Superior temporal gyrus (tissue), 1 donor: ENCODE data around the gene ZNF638.
"Not testable (repeated sequence)": the region's sequence is repeated elsewhere in the genome, so short reads cannot be mapped to it uniquely, and the experiment has no call there.

Source experiments
- DNase-seq: peaks from one replicate; pipeline ENCODE4 v3.0.0-alpha.2; 2016; ENCODE audit errors: extremely low spot score

Gene ZNF638

DNA sequence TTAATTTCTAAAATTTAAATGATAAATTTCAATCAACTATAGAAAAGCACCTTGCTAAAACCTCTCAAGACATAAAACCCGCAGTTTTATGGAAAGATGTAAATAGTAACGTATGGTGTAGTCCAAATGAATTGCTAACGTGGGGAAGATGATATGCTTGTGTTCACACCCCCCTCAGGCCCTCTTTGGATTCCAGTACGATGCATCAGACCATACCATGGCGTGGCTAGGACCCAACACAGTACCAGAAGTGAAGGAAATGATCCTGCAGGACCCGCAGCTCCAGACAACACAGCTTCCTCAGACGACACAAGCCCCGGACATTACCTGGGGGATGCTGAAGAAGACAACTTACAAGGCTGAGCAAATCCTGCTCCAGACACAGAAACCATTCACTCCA is 61.6 kb downstream of the ZNF638 start:
- no peak for DNase-seq

DNA sequence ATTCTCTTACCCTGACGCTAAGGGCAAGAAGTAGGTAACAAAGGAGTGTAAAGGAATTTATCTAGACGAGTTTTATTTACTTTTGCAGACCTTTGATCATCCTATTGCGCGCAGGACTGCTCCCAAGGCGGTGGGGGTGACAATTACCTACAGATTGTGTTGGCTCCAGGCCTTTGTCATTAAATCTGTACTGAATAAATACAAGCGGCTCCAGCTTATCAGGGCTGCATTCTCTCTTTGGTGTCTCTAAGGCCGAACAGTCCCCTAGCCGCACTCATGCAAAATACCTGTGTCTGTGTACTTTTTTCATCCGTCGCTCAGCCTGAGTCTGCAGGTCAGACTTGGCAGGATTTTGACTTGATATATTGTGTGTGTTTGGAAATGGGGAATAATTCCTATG is 63.9 kb downstream of the ZNF638 start:
- DNase-seq = no peak

DNA sequence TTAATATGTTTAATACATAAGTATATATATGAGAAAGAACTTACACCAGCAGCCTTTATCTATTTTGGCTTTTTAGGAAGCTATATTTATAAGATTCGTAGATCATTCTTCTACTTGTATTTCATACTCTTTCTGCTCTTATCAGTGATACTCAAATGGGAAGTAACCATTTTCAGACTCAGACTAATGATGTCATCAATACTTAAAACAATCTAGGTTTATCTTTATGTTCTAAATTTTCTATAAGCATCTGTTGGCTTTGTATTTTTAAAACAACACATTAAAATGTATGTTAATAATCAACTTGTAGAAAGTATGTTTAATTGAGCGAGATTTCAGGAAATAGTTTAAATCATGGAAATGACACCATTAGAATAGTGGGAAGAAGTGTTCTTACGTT is 70.8 kb downstream of the ZNF638 start:
- no peak for DNase-seq

DNA sequence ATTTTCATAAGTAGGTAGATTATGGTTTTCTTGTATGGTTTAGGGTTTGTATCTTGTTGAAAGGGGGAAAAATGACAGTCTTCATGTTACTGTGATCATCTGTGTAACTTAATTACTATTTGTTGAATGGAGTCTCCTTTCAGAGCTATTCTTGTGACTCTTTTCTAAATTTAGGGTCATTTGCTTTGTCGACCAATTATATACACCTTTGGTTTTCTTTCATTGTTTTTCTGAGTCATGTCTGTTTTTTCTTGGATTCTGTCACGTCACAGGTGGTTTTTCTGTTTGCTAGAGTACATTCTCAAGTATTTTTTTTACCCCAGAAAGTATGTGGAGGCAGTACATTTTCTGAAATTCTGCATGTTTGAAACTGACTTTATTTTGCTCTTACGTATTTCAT is 78.0 kb downstream of the ZNF638 start:
- no peak for DNase-seq

DNA sequence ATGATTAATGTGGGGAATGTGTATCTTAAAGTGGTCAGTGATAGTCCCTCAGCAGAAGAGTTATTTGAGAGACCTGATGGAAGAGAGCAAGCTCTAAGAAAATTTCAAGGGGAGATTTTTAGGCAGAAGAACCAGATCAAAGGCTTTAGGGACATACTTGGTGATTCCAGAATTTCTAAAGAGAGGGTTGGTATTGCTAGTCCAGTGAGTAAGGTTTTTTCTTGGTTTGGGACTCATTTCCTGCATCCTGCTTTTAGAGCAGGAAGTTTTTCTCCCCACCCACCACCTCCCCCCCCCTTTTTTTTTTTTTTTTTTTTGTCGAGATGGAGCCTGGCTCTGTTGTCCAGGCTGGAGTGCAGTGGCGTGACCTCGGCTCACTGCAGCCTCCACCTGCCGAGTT is 79.1 kb downstream of the ZNF638 start:
- DNase-seq = no peak

DNA sequence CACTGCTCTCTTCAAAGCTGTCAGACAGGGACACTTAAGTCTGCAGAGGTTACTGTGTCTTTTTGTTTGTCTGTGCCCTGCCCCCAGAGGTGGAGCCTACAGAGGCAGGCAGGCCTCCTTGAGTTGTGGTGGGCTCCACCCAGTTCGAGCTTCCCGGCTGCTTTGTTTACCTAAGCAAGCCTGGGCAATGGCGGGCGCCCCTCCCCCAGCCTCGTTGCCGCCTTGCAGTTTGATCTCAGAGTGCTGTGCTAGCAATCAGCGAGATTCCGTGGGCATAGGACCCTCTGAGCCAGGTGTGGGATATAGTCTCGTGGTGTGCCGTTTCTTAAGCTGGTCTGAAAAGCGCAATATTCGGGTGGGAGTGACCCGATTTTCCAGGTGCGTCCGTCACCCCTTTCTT is 85.3 kb downstream of the ZNF638 start:
- DNase-seq = not testable (repeated sequence)

DNA sequence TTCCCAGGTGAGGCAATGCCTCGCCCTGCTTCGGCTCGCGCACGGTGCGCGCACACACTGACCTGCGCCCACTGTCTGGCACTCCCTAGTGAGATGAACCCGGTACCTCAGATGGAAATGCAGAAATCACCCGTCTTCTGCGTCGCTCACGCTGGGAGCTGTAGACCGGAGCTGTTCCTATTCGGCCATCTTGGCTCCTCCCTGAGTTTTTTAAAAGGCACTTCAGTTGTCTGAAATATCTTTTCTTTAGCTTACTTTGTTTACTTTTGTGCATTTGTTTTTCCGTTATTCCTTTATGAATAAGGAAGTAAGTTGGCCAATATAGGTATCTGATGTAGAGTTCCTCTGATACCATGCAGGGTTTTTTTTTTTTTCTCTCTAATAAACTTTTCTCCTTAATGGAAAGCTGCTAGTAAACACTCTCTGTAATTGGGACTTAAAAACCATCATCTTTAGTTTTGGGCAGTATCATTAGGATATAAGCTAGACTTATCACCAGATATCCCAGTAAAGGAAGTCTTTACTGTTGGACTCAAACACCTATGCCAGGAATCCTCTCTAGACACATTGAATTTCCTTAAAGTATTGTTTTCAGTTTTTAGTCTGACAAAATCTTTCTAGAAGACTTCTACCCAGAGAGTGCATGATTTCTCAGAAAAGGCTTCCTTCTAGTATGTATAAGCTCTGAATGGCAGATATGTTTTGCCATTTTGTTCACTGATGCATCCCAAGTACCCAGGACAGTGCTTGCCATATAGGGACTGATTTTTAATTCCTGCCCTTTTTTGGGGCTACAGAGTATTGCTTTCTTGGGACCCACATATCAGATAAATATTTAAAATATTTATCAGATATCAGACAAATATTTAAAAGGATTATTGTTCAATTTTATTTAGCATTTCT is 86.0 kb downstream of the ZNF638 start:
- DNase-seq = no peak

DNA sequence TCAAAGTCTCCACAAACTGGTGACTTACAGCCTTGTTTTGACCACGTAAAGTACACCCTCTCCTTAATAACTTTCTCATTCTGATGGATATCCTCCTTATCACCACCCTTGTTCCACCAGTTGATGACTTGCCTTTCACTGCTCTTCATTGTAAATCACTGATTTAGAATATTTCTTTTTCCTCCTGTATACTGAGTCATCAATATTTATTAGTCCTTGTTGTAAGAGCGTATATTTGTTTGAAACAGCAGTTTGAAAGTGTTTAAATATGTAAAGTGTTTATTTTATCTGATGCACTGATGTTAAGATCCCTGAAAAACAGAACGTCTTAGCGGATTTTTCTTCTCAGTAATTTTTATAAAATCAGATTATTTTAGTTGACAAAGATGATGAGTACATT is 87.6 kb downstream of the ZNF638 start:
- no peak for DNase-seq

DNA sequence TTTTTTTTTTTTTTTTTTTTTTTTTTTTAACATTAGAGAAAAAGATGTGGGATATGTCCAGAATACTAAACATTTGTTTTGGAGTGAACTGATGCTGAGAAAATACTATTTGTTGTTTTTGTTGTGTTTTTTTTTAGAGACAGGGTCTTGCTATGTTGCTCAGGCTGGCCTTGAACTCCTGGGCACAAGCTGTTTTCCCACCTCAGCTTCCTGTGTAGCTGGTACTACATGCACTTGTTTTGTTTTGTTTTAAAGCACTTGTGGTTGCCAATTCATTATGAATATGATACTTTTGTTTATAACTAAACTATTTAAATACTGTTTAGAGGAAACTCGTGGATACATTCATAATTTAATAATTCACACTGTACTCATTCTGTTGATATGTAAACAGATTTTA is 88.4 kb downstream of the ZNF638 start:
- DNase-seq = no peak

DNA sequence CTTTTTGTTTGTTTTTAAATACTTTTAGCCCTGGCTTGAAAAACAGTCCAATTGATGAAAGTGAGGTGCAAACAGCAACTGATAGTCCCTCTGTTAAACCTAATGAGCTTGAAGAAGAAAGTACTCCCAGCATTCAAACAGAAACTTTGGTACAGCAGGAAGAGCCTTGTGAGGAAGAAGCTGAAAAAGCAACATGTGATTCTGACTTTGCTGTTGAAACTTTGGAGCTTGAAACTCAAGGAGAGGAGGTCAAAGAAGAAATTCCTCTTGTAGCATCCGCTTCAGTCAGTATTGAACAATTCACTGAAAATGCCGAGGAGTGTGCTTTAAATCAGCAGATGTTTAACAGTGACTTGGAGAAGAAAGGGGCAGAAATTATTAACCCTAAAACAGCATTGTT is 91.2 kb downstream of the ZNF638 start:
- no peak for DNase-seq

DNA sequence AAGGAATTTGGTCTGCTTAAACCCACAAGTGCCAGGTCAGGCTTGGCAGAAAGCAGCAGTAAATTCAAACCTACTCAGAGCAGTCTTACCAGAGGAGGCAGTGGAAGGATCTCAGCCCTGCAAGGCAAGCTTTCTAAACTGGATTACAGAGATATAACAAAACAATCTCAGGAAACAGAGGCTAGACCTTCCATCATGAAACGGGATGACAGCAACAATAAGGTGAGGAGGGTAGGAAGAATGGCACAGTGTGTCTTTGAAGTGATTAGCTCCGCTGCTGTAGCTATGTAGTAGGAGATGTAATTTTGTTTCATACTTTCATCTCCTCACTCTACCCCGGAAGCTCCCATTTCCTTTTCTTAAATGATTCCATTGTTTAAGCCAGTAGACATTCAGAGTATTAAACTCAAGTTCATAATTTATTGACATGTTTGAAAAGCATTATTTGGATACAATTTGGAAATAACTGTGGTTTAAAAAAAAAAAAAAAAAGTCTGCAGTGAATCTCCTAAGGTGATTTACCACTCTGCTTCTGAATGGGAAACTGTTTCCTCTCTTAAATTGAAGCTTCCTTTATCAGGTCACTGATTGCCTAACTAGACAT is 92.3 kb downstream of the ZNF638 start:
- no peak for DNase-seq

DNA sequence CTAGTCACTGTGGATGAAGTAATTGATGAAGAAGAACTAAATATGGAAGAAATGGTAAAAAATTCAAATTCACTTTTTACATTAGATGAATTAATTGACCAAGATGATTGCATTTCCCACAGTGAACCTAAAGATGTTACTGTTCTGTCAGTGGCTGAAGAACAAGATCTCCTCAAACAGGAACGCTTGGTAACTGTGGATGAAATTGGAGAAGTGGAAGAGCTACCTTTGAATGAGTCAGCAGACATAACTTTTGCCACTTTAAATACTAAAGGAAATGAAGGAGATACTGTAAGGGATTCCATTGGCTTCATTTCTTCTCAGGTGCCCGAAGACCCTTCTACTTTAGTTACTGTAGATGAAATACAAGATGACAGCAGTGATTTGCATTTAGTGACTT is 95.1 kb downstream of the ZNF638 start:
- no peak for DNase-seq

DNA sequence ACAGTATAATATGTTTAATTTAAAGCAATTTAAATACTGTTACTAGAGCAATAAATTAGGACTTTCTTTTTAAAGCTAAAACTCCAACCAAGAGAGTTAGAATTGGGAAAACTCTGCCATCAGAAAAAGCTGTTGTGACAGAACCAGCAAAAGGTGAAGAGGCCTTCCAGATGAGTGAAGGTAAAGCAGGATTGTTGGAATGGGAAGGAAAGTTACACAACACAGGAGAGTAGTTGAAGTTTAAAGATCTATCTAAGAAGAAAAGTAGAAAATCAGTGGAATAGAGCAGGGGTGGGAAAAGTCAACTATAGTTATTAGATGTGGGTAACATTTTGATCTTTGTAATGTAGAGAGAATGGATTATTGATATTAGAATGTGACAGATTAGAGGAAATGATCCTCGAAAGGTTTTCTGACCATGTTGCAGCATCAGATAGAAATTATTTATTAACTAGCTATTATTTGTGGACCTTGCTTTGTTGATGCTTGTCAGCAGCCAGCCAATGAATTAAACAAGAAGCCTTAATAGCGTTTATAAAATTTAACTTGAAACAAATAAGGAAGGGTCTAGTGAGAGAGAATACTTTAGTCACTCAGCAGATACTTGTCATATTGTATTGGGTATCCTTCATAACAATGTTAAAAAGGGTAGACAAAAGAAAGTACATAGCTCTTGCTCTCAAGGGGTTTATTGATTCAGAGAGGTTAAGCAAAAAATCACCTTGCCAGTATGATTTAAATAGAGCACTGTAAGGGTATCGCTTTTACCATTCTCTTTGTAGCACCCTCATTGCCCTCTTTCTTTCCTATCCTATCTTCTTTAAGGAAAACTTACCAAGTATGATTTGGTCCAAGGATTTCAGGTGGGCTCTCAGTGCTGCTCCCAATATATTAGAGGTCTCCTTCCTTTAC is 97.1 kb downstream of the ZNF638 start:
- DNase-seq = no peak

DNA sequence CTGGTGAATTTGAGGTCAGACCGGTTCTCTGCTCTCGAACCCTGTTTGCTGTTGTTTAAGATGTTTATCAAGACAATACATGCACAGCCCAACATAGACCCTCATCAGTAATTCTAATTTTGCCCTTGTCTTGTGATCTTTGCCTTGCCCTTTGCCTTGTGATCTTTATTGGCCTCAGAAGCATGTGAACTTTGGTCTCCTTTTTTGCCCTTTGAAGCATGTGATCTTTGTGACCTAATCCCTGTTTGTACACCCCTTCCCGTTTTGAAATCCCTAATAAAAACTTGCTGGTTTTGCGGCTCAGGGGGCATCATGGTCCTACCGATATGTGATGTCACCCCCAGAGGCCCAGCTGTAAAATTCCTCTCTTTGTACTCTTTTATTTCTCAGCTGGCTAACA is 113.6 kb downstream of the ZNF638 start:
- not testable (repeated sequence) for DNase-seq

DNA sequence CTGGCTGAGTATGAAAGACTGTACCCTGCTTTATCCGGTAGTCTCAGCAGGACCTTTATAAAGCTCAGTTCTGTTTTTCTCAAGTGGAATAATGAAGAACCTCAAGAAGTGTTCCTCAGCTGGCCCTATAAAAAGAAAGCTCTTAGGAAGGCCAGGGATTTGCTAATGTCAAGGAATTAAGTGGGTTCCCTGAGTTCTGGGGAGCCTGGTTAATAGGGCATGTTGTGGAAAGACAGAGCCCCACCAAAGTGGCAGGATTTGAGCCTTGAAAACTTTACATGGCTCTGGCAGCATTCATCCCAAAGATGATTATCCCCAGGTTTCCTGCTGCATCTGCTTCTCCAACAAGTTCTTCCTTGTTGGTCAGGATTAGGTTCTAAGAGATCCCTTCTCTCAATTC is 114.9 kb downstream of the ZNF638 start:
- DNase-seq = no peak

DNA sequence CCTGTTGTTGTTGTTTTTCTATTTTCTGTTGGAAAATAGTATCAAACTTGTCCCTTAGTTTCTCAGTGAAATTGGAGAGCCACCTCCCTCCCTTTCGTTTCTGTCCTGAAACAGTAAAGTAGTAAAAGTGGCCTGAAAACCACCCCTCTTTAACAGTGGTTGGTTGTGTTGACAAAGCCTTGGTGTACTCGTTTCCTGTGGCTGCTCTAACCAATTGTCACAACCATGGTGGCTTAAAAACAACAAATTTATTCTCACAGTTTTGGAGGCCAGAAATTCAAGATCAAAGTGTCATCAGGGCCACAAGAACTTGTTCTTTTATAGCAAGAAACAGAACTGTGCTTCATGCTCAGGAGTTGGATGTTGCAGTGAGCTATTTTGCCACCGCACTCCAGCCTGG is 117.8 kb downstream of the ZNF638 start:
- no peak for DNase-seq

DNA sequence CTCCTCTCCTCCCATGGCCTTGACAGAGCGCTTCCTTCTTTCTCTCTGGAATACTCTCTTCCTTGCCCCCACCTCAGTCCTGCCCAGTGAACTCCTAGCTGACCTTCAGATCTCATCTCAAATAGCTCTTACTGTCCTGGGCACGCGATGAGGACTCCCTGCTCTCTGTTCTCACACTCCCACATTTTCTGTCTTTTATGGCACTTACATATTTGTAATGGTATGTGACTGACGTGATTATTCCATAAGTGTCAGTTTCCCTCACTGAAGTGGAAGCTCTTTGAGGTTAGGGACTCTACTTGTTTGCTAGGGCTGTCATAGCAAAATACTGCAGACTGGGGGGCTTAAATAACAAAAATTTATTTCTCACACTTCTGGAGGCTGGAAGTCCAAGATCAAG is 120.1 kb downstream of the ZNF638 start:
- DNase-seq = no peak

DNA sequence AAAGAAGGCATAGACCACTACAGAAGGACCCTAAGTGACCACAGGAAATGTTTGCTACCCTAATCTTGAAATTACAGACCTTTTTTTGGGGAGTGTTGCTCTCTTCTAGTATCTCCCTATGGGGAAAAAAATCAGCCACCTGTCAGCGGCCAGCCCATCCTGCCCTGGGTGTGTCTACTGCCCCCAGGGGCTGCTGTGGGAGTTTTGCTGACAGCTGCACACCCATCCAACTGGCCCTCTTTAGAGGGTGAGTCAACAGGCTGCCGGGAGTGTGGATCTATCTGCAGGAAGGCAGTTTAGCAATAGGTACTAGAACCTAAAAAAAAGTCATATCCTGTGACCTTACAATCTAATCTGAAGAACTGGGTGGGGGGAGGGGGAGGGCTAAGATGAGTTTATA is 121.0 kb downstream of the ZNF638 start:
- no peak for DNase-seq

DNA sequence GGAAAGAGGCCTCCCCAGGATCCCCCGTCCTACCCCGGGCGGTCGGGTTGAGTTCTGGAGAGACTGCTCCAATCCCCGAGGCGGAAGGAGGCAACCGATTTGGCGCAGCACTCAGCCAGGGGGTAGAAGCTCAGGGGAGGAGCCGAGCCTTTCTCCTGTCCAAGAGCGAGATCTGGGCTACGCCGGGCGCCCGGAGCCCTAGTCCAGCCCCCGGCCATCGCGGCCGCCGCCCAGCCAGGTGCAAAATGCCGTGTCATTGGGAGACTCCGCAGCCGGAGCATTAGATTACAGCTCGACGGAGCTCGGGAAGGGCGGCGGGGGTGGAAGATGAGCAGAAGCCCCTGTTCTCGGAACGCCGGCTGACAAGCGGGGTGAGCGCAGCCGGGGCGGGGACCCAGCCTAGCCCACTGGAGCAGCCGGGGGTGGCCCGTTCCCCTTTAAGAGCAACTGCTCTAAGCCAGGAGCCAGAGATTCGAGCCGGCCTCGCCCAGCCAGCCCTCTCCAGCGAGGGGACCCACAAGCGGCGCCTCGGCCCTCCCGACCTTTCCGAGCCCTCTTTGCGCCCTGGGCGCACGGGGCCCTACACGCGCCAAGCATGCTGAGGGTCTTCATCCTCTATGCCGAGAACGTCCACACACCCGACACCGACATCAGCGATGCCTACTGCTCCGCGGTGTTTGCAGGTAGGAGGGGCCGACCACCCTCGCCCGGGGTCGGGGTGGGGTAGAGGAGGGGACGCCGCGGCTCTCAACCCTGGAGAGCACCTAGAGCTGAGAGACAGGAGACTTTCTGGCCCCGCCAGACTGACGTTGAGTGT is 122.0 kb downstream of the ZNF638 start, which contains the start of gene DYSF:
Gene DYSF (plus strand): TSS at position 158 of the 817 bp plus-strand sequence.
- DNase-seq = no peak

DNA sequence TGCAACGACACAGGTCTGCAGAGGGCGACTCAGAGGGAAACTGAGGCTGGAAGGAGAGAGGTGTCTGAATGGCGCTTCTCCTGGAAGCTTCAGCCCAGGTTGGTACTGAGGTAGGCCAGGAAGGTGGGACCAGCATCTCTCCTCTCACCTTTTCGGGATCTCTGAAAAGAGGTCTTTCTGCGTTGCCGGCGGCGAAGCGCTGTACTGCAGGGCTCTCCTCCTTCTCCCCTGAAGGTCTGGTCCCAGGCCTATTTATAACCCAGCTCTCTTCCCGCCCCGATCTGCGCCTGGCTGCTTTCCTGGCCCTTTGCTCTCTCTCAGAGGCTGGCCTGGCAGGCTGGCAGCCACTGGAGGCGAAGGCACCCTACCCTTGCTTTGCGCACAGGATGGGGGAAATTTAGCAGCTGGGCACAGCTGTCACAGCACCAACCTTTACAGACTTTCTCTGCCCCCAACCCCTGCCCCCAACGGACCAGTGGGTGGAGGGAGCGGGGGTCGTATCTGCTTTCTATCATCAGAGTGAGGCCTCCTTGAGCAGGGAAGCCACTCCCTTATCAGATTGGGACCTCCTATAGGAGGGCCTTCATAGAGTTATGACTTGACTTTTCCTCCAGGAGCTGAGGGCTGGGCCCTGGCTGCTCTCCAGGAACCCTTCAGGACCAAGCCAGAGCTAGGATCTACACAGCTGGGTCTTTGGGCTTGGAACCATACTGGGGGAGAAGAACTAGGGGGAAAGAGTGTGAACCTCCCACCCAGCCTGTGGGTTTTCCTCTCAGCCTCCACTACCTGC is 122.8 kb downstream of the ZNF638 start:
- no peak for DNase-seq
